Lower lobe of right lung (tissue), 2 donors: ENCODE data around the gene ESRRG. TPM values are rescaled to one million over a fixed set of nuclear protein-coding genes. Genes with fewer than 3 reads are reported as not detected.

Source experiments
- ATAC-seq, 2 donors: fragments of 200-7000 bp; cut with Tn5 transposase; one replicate each; pipeline ENCODE4 v1.9.1; 2020 to 2022; ENCODE audit warnings: mild to moderate bottlenecking in 2 of 2, moderate library complexity in 2 of 2
- DNase-seq: peaks from one replicate; pipeline ENCODE4 v3.0.0-alpha.2; 2020
- H3K27ac ChIP-seq: fragments of 200-600 bp; one replicate; pipeline ENCODE4 v1.8.0; 2022
- H3K27me3 ChIP-seq: fragments of 200-600 bp; one replicate; pipeline ENCODE4 v1.8.0; 2022; ENCODE audit warnings: low read depth
- H3K36me3 ChIP-seq: fragments of 200-600 bp; one replicate; pipeline ENCODE4 v1.8.0; 2022; ENCODE audit warnings: mild to moderate bottlenecking
- H3K4me1 ChIP-seq: fragments of 200-600 bp; one replicate; pipeline ENCODE4 v1.8.0; 2022
- H3K4me3 ChIP-seq: fragments of 200-600 bp; one replicate; pipeline ENCODE4 v1.8.0; 2022; ENCODE audit warnings: mild to moderate bottlenecking
- H3K9me3 ChIP-seq: fragments of 200-600 bp; one replicate; pipeline ENCODE4 v1.8.0; 2022
- CTCF ChIP-seq: fragments of 200-600 bp; IDR thresholded peaks from one replicate; pipeline ENCODE4 v1.8.0; 2022; ENCODE audit warnings: antibody characterized with exemption, mild to moderate bottlenecking
- intact Hi-C: fragments of 100-400 bp; cut with DNase I; formaldehyde crosslinking; loops from one replicate; pipeline ENCODE4 v1.11.0; 2022
- total RNA-seq: library from RNA; stranded (reverse); fragmentation: NEBNext Ultra II Directional; extraction: Animal tissue kit (Norgen Biotek cat#: 25700); gene quantifications from one replicate; pipeline ENCODE4 v1.2.1, GENCODE V29; 2021
- donor health status: DM: no; HTN: yes; CAD: no; lungs with severe emphysema.

The ESRRG gene
- total RNA-seq, 1 donor from 2014 or later = 1.9 TPM

- H3K4me1 ChIP-seq = no peaks in the 10 kb centered on the region
- ATAC-seq = no peak
- no peak for TF ChIP-seq CTCF
- intact Hi-C loops = no loop called here
- H3K36me3 ChIP-seq = no peaks in the 10 kb centered on the region
- peaks cover 24% of the 10 kb centered on the region for H3K27me3 ChIP-seq
- H3K4me3 ChIP-seq = no peak overlapping the region
- no peak overlapping the region for H3K27ac ChIP-seq
- no peaks in the 10 kb centered on the region for H3K9me3 ChIP-seq
- no peak for DNase-seq
These were observed 1.4 kb downstream of the ESRRG start for GRCh38 chr1:216721863-216722262.

DNA sequence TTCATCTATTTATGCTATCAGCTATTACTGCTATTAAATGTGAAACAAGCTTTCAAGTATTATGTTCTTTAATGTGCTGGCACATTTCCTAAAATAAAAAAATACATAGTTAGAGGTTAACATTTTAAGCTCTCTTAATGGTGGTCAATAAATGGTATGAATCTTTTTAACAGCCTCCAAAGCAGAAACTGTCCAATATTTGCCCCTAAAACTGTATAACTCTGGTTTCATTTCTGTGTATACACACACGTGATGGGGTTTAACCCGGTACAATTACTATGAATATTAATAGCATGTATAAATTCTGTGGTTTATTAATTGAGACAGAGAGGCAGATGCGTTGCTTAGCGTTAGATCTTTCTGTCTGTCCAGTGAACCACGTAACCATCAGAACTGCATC, 2.2 kb downstream of the ESRRG start:
- Histone ChIP-seq H3K9me3 (no peaks in the 10 kb centered on the region), H3K27ac (no peak overlapping the region), H3K4me1 (no peaks in the 10 kb centered on the region), H3K4me3 (no peak overlapping the region), H3K36me3 (no peaks in the 10 kb centered on the region), H3K27me3 (peaks cover 24% of the 10 kb centered on the region)
- DNase-seq = no peak
- TF ChIP-seq CTCF = no peak
- ATAC-seq = no peak
- intact Hi-C loops = no loop called here

DNA sequence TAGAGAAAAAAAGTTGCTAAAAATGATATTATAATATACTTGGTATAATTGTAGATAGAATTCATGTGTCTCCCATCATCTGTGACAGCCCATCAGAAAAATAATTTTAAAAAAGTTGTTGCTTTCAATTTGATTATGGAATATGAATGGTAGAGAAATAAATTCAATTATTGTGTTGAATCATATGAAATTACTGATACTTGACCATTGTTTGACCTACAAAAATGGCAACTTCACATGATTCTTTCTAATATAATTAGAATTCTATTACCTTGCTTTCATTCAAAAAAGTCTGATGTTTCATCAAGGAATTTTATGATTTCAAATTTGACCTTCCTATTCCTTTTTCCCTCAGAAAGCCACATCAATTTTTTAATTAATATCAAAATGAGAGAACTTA, 11.5 kb downstream of the ESRRG start:
- H3K27me3 ChIP-seq = no peaks in the 10 kb centered on the region
- intact Hi-C loops = no loop called here
- DNase-seq (no peak), ATAC-seq (no peak)
- TF ChIP-seq CTCF = no peak
- no peaks in the 10 kb centered on the region for H3K36me3 ChIP-seq
- H3K27ac ChIP-seq = no peak overlapping the region
- no peak overlapping the region for H3K4me3 ChIP-seq
- H3K9me3 ChIP-seq = no peaks in the 10 kb centered on the region
- no peaks in the 10 kb centered on the region for H3K4me1 ChIP-seq

- Histone ChIP-seq H3K4me1 (no peaks in the 10 kb centered on the region), H3K36me3 (no peaks in the 10 kb centered on the region)
These were observed 12.5 kb downstream of the ESRRG start for GRCh38 chr1:216710598-216711333.

GRCh38 chr1:216710055-216710454, 13.2 kb downstream of the ESRRG start:
- Histone ChIP-seq H3K27me3 (no peaks in the 10 kb centered on the region), H3K4me3 (no peak overlapping the region), H3K9me3 (no peaks in the 10 kb centered on the region), H3K36me3 (no peaks in the 10 kb centered on the region), H3K27ac (no peak overlapping the region), H3K4me1 (no peaks in the 10 kb centered on the region)
- intact Hi-C loops = no loop called here
- TF ChIP-seq CTCF = no peak
- ATAC-seq (no peak), DNase-seq (no peak)

More at GRCh38 chr1:216710598-216711333, 12.5 kb downstream of the ESRRG start:
- intact Hi-C loops = no loop called here
- ATAC-seq = no peak
- no peaks in the 10 kb centered on the region for H3K9me3 ChIP-seq
- no peak for DNase-seq
- no peak overlapping the region for H3K4me3 ChIP-seq
- H3K27me3 ChIP-seq = no peaks in the 10 kb centered on the region
- no peak overlapping the region for H3K27ac ChIP-seq
- TF ChIP-seq CTCF = no peak
